ENCODE results near the gene GNRHR.

DNA sequence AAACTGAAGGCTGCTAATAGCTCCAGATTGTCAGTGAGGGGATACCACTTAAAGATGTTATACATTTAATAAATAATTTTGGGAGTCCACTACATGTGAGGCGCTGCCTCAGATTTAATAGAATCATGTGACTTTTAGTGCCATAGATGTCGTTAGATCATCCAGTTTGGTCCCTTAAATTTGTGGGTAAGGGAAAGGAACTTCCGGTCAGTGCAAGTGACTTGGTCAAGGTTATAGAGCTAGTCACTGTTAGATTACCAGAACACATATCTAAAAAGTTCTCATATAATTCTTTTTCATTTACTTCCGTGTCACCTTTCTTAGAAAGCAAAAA, 52.7 kb downstream of the GNRHR start:
- TF ChIP-seq YY1 (IDR thresholded peaks at IDR 0.05; ENCODE audit: insufficient read depth, insufficient read length) (no peak), ZNF274 (IDR thresholded peaks at IDR 0.05; ENCODE audit: low read depth, low read length) (no peak)
